ENCODE data around the gene STRIT1. TPM values are rescaled to one million over a fixed set of nuclear protein-coding genes. Genes with fewer than 3 reads are reported as not detected.

STRIT1 gene
- total and polyA plus RNA-seq, 10 of the 15 experiments (the other 5 are each of a cell fraction or from before 2014, with no cell fraction given): not detected

- TF ChIP-seq REST (IDR thresholded peaks at IDR 0.05; ENCODE audit: low read depth, low read length) (no peak), ZNF687 (IDR thresholded peaks at IDR 0.05) (no peak)
Observed at GRCh38 chr3:155282385-155283091, 10.9 kb downstream of the STRIT1 start (continued).

GRCh38 chr3:155281912-155282311, 11.6 kb downstream of the STRIT1 start:
- no peaks in the 10 kb centered on the region for H3K36me3 ChIP-seq (ENCODE audit: control insufficient read depth in 2 of 2, insufficient read depth in 2 of 2, low read length in 1 of 2)
- no peaks in the 10 kb centered on the region for H3K9me3 ChIP-seq (replicated peaks; ENCODE audit: control insufficient read depth, insufficient read depth, low read length)
- CTCF ChIA-PET: no interaction called here
- no peaks in the 10 kb centered on the region for H3K79me2 ChIP-seq (ENCODE audit: control insufficient read depth, insufficient read depth, low read length)
- no peak for ATAC-seq
- RAD21 ChIA-PET (ENCODE audit: unreplicated experiment): no interaction called here
- H3K4me3 ChIP-seq: no peak overlapping the region
- SMC1A ChIA-PET (ENCODE audit: uncharacterized antibody, unreplicated experiment): no interaction called here
- H3K4me2 ChIP-seq (ENCODE audit: control insufficient read depth, insufficient read depth): no peak overlapping the region
- in situ Hi-C loops (cut with MboI) (no loop called here), intact Hi-C loops (cut with micrococcal nuclease; ENCODE audit: unreplicated experiment) (no loop called here)
- H3K27me3 ChIP-seq (replicated peaks in 1 of 2; ENCODE audit: control insufficient read depth in 2 of 2, insufficient read depth in 2 of 2, low read length in 1 of 2): no peaks in the 10 kb centered on the region
- TF ChIP-seq SUZ12 (IDR thresholded peaks at IDR 0.05; ENCODE audit: unreplicated experiment): no peak
- TF ChIP-seq HDGF (IDR thresholded peaks at IDR 0.05): no peak
- no peak for TF ChIP-seq JUND (IDR thresholded peaks at IDR 0.05; ENCODE audit: low read depth, low read length)
- no peak for TF ChIP-seq CTCF (IDR thresholded peaks at IDR 0.05 in 2 of 3, conservative IDR thresholded peaks at IDR 0.05 in 1 of 3; ENCODE audit: control insufficient read depth in 2 of 3, extremely low read depth in 1 of 3, insufficient read depth in 1 of 3, low read depth in 3 of 3, low read length in 3 of 3)
- no peak for TF ChIP-seq HCFC1 (IDR thresholded peaks at IDR 0.05; ENCODE audit: low read length)
- no peak for TF ChIP-seq CBX5 (IDR thresholded peaks at IDR 0.05; ENCODE audit: low read depth)
- no peak for TF ChIP-seq NR2C1 (IDR thresholded peaks at IDR 0.05)
- H2AFZ ChIP-seq (ENCODE audit: control insufficient read depth, low read depth, low read length): no peak overlapping the region
- DNase-seq (ENCODE audit: low read depth, low spot score): no peak
- no TSS peak for BruUV-seq (replicated peaks)
- H3K27ac ChIP-seq (ENCODE audit: control insufficient read depth, insufficient read depth): no peak overlapping the region
- no peaks in the 10 kb centered on the region for H3K4me1 ChIP-seq (ENCODE audit: control insufficient read depth, insufficient read depth, low read length)
- FAIRE-seq: no peak
- POLR2A ChIA-PET: no interaction called here
- no peak overlapping the region for H3K9ac ChIP-seq (ENCODE audit: control insufficient read depth, insufficient read depth, low read length)
- H4K20me1 ChIP-seq (ENCODE audit: control insufficient read depth, insufficient read depth): no peaks in the 10 kb centered on the region
- 70% methylated on average over 2 of the region's 2 CpGs for WGBS (ENCODE audit: insufficient coverage, insufficient replicate concordance, low lambda C conversion rate, missing lambda C conversion rate)
